GM12873 (cell line): ENCODE data around the gene ESR2.

Experiments used
- CTCF ChIP-seq: IDR thresholded peaks from 2 replicates; pipeline ENCODE4 v1.5.1; 2012; ENCODE audit warnings: low read depth, mild to moderate bottlenecking, moderate library complexity, low read length, control low read depth; ENCODE audit not compliant: insufficient read depth; ENCODE audit errors: missing control alignments

The ESR2 gene

GRCh38 chr14:64092940-64093339 lies 201.2 kb downstream of the ESR2 start:
- no peak for TF ChIP-seq CTCF

GRCh38 chr14:64092338-64092737 lies 201.8 kb downstream of the ESR2 start:
- no peak for TF ChIP-seq CTCF

- no peak for TF ChIP-seq CTCF
These were observed 203.0 kb downstream of the ESR2 start for GRCh38 chr14:64091217-64091616.

- no peak for TF ChIP-seq CTCF
These were observed 204.3 kb downstream of the ESR2 start for GRCh38 chr14:64089920-64090319.

- TF ChIP-seq CTCF = no peak
These were observed 205.6 kb downstream of the ESR2 start for GRCh38 chr14:64088647-64088964.

GRCh38 chr14:64082837-64083236 lies 211.3 kb downstream of the ESR2 start:
- TF ChIP-seq CTCF = no peak

GRCh38 chr14:64081174-64081746 lies 212.9 kb downstream of the ESR2 start:
- TF ChIP-seq CTCF = no peak

- TF ChIP-seq CTCF = no peak
These were observed 213.7 kb downstream of the ESR2 start for GRCh38 chr14:64080452-64080851.
